CD4-positive, alpha-beta T cell treated with Interferon alpha-2 for 1 hour (primary cell): ENCODE results near the gene CPAMD8.

Experiments used
- DNase-seq, 2 donors: peaks; one replicate each; pipeline ENCODE4 v3.0.0-alpha.2; 2020 to 2022

Gene CPAMD8

DNA sequence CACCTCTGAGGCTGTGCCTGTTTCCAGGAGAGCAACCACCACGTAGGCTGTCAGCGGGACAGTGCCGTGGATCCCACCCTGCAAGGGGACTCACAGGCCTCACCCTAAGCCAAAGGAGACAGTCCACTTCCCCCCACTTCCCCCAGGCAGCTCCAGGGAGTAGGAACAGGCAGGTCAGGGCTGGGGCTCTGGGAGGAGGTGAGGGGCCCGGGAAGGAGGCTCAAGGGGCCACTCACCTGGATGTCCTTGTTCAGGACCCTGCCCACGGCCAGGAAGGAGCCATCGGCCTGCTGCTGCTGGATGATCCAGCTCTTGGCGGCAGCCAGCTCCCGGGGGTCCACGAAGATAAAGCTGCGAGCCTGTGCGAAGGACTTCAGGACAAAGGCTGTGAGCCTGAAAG, 112.2 kb downstream of the CPAMD8 start:
- DNase-seq, result no peak

DNA sequence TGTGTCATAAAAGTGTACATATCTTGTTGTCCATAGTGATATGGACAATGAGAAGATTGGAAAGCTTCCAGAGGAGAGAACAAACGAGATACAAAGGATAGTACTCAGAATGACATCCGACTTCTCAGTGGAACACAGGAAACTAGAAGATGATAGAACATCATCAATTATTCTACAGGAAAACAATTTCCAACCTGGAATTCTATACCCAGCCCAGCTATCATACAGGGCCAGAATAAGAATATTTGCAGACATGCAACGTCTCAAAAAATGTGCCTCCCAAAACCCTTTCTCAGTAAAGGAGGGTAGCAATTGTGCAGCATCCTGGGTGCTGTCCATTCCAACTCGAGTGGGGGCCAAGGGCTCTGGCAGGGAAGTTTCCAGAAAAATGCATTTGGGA, 113.8 kb downstream of the CPAMD8 start:
- DNase-seq, result no peak

DNA sequence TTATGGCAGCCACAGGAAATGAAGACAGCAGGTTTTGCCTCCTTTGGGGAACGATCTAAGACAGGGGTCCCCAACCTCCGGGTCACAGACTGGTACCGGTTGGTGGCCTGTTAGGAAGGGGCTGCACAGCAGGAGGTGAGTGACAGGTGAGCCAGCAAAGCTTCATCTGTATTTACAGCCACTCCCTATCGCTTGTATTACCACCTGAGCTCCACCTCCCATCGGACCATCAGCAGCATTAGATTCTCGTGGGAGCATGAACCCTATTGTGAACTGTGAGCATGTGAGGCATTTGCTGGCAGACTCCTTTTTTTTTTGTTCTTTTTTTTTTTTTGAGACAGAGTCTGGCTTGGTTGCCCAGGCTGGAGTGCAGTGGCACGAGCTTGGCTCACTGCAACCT, 115.6 kb downstream of the CPAMD8 start:
- no peak for DNase-seq

DNA sequence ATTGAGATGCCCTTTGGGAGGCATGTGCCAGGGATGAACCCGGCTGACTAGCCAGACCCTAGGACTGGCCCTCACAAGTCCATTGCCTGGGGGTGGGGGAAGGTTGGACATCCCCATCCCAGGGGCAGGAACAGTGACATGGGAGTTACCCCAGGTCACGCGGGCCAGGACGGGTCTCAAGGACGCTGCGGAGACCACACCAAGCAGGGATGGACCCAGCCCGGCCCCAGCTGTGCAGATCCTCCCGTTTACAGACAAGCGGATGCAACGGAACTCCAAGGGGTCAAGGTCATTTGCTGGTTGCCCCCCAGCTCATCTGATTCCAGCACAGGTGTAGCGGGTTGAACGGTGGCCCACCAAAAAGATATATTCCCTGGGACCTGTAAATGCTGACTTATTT, 117.9 kb downstream of the CPAMD8 start:
- no peak for DNase-seq

- DNase-seq, result no peak
Measured at GRCh38 chr19:16904599-16904998, 122.0 kb downstream of the CPAMD8 start.

- no peak for DNase-seq
Measured at GRCh38 chr19:16903347-16903746, 123.3 kb downstream of the CPAMD8 start.

DNA sequence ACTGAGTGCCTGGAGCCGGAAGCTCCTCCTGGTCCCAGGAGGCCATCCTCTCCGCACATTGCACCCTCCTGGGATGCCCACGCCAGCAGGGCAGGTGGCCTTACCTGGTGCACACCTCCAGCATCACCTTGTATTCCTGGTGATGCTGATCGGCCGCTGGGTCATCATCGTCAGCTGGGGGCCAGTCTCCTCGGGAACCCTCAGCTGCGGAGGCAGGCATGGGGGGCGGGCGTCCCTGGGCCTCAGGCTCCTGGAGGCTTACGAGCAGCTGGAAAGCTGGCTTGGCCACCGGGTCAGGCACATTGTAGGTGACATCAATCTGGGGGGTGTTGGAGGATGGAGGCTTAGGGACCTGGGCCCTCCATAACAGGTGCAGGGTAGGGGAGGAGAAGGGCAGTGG, 124.1 kb downstream of the CPAMD8 start:
- DNase-seq, result no peak

GRCh38 chr19:16901491-16902175, 125.0 kb downstream of the CPAMD8 start:
- DNase-seq, result no peak

DNA sequence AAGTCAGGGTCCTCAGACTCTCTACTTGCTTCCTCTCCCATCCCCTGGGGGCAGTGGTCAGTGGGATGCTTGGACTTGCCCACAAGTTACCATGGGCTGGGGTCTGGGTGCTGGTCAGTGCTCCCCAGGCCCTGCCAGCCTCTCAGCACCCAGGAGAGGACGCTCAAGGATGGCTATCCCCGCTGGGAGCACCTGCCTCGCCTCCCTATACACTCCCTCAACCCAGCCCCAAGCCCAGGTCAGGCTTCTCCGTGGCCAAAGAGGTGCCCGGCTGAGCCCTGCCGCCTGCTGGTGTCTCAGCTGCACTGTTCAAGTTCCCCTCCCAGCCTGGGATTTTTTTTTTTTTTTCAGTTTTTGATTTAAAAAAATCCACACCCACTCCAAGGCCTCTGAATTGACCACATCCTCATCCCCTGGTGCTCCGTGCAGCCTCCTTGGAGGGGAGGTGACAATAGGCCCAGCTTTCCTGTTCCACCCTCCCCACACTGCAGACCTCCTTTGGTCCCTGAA, 127.0 kb downstream of the CPAMD8 start:
- DNase-seq, result peak; percentile 33 to 47

- no peak for DNase-seq
Measured at GRCh38 chr19:16898361-16899015, 128.1 kb downstream of the CPAMD8 start.

DNA sequence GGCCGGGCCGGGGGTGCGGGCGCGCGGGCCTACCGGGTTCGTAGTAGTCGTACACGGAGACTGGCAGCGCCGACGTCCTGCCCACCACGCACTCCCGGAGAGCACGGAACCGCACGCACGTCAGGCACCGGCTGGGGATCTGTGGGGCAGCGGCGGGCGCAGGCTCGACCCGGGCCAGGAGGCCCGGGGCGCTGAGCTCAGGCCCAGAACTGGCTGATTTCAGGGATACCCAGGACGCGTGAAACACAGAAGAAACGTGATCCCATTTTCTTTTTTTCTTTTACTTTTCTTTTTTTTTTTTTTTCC, 128.8 kb downstream of the CPAMD8 start:
- DNase-seq, result no peak

GRCh38 chr19:16897029-16897855, 129.4 kb downstream of the CPAMD8 start:
- peak; percentile 76 to 83 for DNase-seq

- DNase-seq, result no peak
Measured at GRCh38 chr19:16896146-16897028, 130.2 kb downstream of the CPAMD8 start.

DNA sequence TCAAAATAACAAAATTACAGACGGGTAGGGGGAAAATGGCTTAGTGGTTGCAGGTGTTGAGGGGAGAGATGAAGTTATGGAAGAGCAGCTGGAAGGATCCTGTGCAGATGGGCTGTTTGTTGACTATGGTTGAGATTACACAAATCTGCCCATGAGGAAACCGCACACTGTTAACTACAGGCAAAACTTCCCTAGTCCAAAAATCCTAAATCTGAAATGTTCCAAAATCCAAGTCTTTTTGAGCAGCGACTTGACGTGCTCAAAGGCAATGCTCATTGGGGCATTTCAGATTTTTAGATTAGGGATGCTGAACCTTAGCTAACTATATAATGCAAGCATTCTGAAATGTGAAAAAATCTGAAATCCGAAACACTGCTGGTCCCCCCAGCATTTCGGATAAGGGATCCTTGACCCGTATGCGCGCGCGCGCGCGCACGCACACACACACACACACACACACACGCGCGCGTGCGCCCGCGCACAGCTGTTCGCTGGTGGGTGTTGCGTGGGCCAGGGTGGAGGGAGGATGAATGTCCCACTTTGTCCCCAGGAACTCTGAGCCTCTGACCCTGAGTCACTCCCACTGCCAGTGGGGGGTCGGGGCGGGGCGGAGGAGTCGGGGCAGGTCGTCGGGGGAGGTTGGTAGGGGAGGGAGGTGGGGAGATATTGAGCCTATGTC, 131.0 kb downstream of the CPAMD8 start:
- DNase-seq, result no peak

- no peak for DNase-seq
Measured at GRCh38 chr19:16894080-16894479, 132.5 kb downstream of the CPAMD8 start.

- peak in 1 of 2 donors; percentile 33 for DNase-seq
Measured at GRCh38 chr19:16893686-16893989, 133.0 kb downstream of the CPAMD8 start.

DNA sequence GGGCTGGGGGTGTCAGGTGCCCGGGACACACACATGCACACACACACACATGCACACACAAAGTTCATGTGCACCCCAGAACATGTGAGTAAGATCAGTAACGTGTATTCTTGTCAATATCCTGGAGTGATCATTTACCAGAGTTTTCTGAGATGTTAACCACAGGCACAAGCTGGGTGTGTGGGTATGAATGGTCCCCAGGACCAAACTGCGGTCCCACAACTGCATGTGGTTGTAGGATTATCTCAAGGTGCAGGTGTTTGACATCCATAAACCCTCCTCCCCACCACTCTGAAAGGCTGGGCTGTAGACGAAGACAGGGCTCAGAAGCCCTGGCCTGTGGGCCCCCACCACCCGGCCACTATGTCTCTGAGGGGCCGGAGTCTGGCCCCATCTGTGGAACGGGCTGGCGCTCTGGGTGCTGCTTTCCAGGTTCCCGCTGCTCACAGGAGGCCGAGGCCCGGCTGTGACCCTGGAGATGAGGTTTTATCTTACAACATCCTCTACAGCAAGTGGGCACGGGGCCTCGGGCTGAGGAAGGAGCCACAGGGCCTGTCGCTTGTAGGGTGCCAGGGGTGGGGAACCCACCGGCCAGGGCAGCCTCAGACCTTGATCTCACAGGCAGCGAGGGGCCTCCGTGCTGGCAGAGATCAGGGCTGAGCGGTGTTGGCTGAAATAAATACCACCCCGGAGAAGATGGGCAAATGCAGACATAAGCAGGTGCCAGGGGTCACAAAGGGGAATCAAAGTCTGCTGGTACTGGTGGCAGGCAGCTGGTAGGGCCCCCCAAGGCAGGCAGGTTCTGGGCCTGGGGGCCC, 133.5 kb downstream of the CPAMD8 start:
- DNase-seq, result no peak

DNA sequence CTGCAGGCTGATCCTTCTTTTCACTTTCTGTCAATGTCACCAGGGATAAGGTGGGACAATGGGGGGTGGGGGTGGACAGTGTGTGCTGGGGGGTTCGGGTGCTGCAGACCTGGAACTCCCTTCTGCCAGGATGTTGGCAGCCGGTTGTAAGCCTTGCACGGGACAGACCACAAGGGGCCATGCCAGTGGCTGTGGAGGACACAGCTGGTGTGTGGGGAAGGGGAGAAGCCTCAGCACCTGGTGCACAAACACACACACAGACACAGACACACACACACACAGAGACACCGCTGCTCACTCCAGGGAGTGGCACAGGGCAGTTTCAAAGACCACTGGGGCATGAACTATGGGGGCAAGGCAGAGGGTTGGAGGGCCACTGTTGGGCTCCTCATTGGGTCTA, 134.2 kb downstream of the CPAMD8 start:
- DNase-seq, result no peak

GRCh38 chr19:16891696-16892382, 134.8 kb downstream of the CPAMD8 start:
- no peak for DNase-seq

GRCh38 chr19:16890461-16891184, 136.0 kb downstream of the CPAMD8 start:
- DNase-seq, result no peak
